Neural cell (in vitro differentiated cells): ENCODE data around the gene UVRAG. TPM values are rescaled to one million over a fixed set of nuclear protein-coding genes. Genes with fewer than 3 reads are reported as not detected.

Experiments used
- H2AFZ ChIP-seq: fragments of 200-600, 300-800 bp; sonication (generic), shearing (Covaris generic); 2 replicates; pipeline ENCODE4 v1.6.0; 2014; ENCODE audit warnings: low read depth, mild to moderate bottlenecking, antibody characterized with exemption, low read length, moderate library complexity
- H3F3A ChIP-seq: fragments of 200-600 bp; shearing (Covaris generic); 2 replicates; pipeline ENCODE4 v1.6.1; 2016; ENCODE audit warnings: mild to moderate bottlenecking, moderate library complexity, mixed read lengths, antibody characterized with exemption, low read length; ENCODE audit not compliant: insufficient read depth, poor library complexity, severe bottlenecking
- H3K27ac ChIP-seq: fragments of 200-600, 300-800 bp; sonication (generic), shearing (Covaris generic); 2 replicates; pipeline ENCODE4 v1.5.1; 2014; ENCODE audit warnings: mild to moderate bottlenecking, low read length, moderate library complexity
- H3K27me3 ChIP-seq: fragments of 300-800, 200-600 bp; sonication (generic), shearing (Covaris generic); 2 replicates; pipeline ENCODE4 v1.6.0; 2014; ENCODE audit warnings: mild to moderate bottlenecking, low read depth, low read length, moderate library complexity; ENCODE audit not compliant: insufficient read depth
- H3K36me3 ChIP-seq: fragments of 300-800, 200-600 bp; sonication (generic), shearing (Covaris generic); 2 replicates; pipeline ENCODE4 v1.5.1; 2014; ENCODE audit warnings: mild to moderate bottlenecking, antibody characterized with exemption, low read length, moderate library complexity; ENCODE audit not compliant: insufficient read depth
- H3K4me2 ChIP-seq: fragments of 300-800, 200-600 bp; sonication (generic), shearing (Covaris generic); 2 replicates; pipeline ENCODE4 v1.6.0; 2014; ENCODE audit warnings: mild to moderate bottlenecking, low read length
- H3K4me3 ChIP-seq: fragments of 300-800, 200-600 bp; sonication (generic), shearing (Covaris generic); 2 replicates; pipeline ENCODE4 v1.5.1; 2014; ENCODE audit warnings: mild to moderate bottlenecking, low read length, moderate library complexity
- H3K79me2 ChIP-seq: fragments of 200-600 bp; shearing (Covaris generic); replicated peaks from 2 replicates; pipeline ENCODE4 v1.6.0; 2014; ENCODE audit warnings: mild to moderate bottlenecking, low read length, moderate library complexity; ENCODE audit not compliant: insufficient read depth
- H3K9ac ChIP-seq: fragments of 300-800, 200-600 bp; sonication (generic), shearing (Covaris generic); 2 replicates; pipeline ENCODE4 v1.6.1; 2016; ENCODE audit warnings: mild to moderate bottlenecking, low read length, mixed read lengths
- H3K9me2 ChIP-seq: fragments of 200-600 bp; shearing (Covaris generic); 2 replicates; pipeline ENCODE4 v1.6.1; 2016; ENCODE audit warnings: mild to moderate bottlenecking, low read length, mixed read lengths; ENCODE audit not compliant: insufficient read depth
- H3K9me3 ChIP-seq: fragments of 200-600, 300-800 bp; sonication (generic), shearing (Covaris generic); 2 replicates; pipeline ENCODE4 v1.6.1; 2016; ENCODE audit warnings: mild to moderate bottlenecking, mixed run types, low read length, moderate library complexity, mixed read lengths
- H4K20me1 ChIP-seq: fragments of 200-600 bp; shearing (Covaris generic); 2 replicates; pipeline ENCODE4 v1.6.1; 2016; ENCODE audit warnings: mild to moderate bottlenecking, mixed run types; ENCODE audit not compliant: insufficient read depth
- CTCF ChIP-seq: fragments of 450-650 bp; IDR thresholded peaks from 2 replicates; pipeline ENCODE4 v1.5.1; 2014; ENCODE audit warnings: antibody characterized with exemption, mild to moderate bottlenecking, moderate library complexity; ENCODE audit not compliant: poor library complexity, severe bottlenecking
- EP300 ChIP-seq: fragments of 450-650 bp; conservative IDR thresholded peaks from 2 replicates; pipeline ENCODE4 v1.6.1; 2014; ENCODE audit warnings: antibody characterized with exemption, mild to moderate bottlenecking, moderate library complexity; ENCODE audit not compliant: poor library complexity, severe bottlenecking
- EZH2 ChIP-seq: fragments of 200-600, 300-800 bp; shearing (Covaris generic), sonication (generic); IDR thresholded peaks from 2 replicates; pipeline ENCODE4 v1.6.1; 2014; ENCODE audit warnings: antibody characterized with exemption, low read length, borderline replicate concordance, mild to moderate bottlenecking; ENCODE audit not compliant: insufficient read depth, poor library complexity, severe bottlenecking
- MXI1 ChIP-seq: fragments of 450-650 bp; conservative IDR thresholded peaks from 2 replicates; pipeline ENCODE4 v1.6.1; 2014; ENCODE audit warnings: antibody characterized with exemption, mild to moderate bottlenecking; ENCODE audit not compliant: poor library complexity, severe bottlenecking
- POLR2AphosphoS5 ChIP-seq: IDR thresholded peaks from 2 replicates; pipeline ENCODE4 v1.6.1; 2012
- RAD21 ChIP-seq: fragments of 450-650 bp; conservative IDR thresholded peaks from 2 replicates; pipeline ENCODE4 v1.6.1; 2014; ENCODE audit warnings: antibody characterized with exemption, mild to moderate bottlenecking, moderate library complexity
- REST ChIP-seq: IDR thresholded peaks from 2 replicates; pipeline ENCODE4 v1.6.1; 2012; ENCODE audit warnings: borderline replicate concordance
- SMC3 ChIP-seq: fragments of 450-650 bp; conservative IDR thresholded peaks from 2 replicates; pipeline ENCODE4 v1.6.1; 2014; ENCODE audit warnings: antibody characterized with exemption, mild to moderate bottlenecking, moderate library complexity; ENCODE audit not compliant: poor library complexity
- TAF1 ChIP-seq: IDR thresholded peaks from 2 replicates; pipeline ENCODE4 v1.6.1; 2012; ENCODE audit warnings: low read depth
- polyA plus RNA-seq: library from polyadenylated mRNA; depleted of rRNA; stranded (reverse); fragments of >200 nt; gene quantifications from 2 replicates; pipeline ENCODE4 v1.2.3, GENCODE V29; 2014

The UVRAG gene
- polyA plus RNA-seq, 1 donor from 2014 or later, result 31.6 TPM

- Histone ChIP-seq H3K9ac (no peak overlapping the region), H4K20me1 (no peaks in the 10 kb centered on the region), H3K79me2 (no peaks in the 10 kb centered on the region), H3K4me2 (no peak overlapping the region), H3K27me3 (peaks cover 37% of the 10 kb centered on the region), H3K4me3 (no peak overlapping the region), H2AFZ (no peak overlapping the region), H3K9me3 (no peaks in the 10 kb centered on the region), H3F3A (no peaks in the 10 kb centered on the region), H3K36me3 (no peaks in the 10 kb centered on the region), H3K27ac (no peak overlapping the region), H3K9me2 (no peaks in the 10 kb centered on the region)
- TF ChIP-seq POLR2AphosphoS5 (no peak), EP300 (no peak), TAF1 (no peak), SMC3 (no peak), EZH2 (no peak), RAD21 (no peak), CTCF (no peak), REST (no peak), MXI1 (no peak)
Measured at GRCh38 chr11:75767228-75767572, 47.8 kb upstream of the UVRAG start.

- Histone ChIP-seq H3K4me2 (peak overlapping the region; percentile 63), H3K9ac (no peak overlapping the region), H3K4me3 (peak overlapping the region; percentile 83), H3F3A (no peaks in the 10 kb centered on the region), H3K9me3 (no peaks in the 10 kb centered on the region), H2AFZ (no peak overlapping the region), H3K36me3 (no peaks in the 10 kb centered on the region), H3K79me2 (no peaks in the 10 kb centered on the region), H4K20me1 (no peaks in the 10 kb centered on the region), H3K27me3 (peaks cover 37% of the 10 kb centered on the region), H3K27ac (no peak overlapping the region), H3K9me2 (no peaks in the 10 kb centered on the region)
- no peak for TF ChIP-seq SMC3
- TF ChIP-seq POLR2AphosphoS5, result no peak
- TF ChIP-seq CTCF, result no peak
- TF ChIP-seq EZH2, result no peak
- TF ChIP-seq TAF1, result no peak
- TF ChIP-seq RAD21, result no peak
- TF ChIP-seq MXI1, result no peak
Measured at GRCh38 chr11:75767793-75768111, 47.3 kb upstream of the UVRAG start.
